ENCODE data around the gene GASK1A. TPM values are rescaled to one million over a fixed set of nuclear protein-coding genes. Genes with fewer than 3 reads are reported as not detected.

The GASK1A gene
- total and polyA plus RNA-seq, 2 of the 8 experiments (the other 6 are each of a cell fraction or from before 2014, with no cell fraction given) = 4.7 to 7.9 TPM

GRCh38 chr3:43024181-43024885, 45.2 kb downstream of the GASK1A start (continued):
- no peak for TF ChIP-seq TCF12 (IDR thresholded peaks at IDR 0.05; ENCODE audit: low read depth, low read length)
